Limb (tissue), 2 donors: ENCODE data around the gene GNG12.

Experiments
- DNase-seq, 2 donors: peaks; one replicate each; pipeline ENCODE4 v3.0.0-alpha.2; 2016; ENCODE audit errors: extremely low spot score in 2 of 2

Gene GNG12

DNA sequence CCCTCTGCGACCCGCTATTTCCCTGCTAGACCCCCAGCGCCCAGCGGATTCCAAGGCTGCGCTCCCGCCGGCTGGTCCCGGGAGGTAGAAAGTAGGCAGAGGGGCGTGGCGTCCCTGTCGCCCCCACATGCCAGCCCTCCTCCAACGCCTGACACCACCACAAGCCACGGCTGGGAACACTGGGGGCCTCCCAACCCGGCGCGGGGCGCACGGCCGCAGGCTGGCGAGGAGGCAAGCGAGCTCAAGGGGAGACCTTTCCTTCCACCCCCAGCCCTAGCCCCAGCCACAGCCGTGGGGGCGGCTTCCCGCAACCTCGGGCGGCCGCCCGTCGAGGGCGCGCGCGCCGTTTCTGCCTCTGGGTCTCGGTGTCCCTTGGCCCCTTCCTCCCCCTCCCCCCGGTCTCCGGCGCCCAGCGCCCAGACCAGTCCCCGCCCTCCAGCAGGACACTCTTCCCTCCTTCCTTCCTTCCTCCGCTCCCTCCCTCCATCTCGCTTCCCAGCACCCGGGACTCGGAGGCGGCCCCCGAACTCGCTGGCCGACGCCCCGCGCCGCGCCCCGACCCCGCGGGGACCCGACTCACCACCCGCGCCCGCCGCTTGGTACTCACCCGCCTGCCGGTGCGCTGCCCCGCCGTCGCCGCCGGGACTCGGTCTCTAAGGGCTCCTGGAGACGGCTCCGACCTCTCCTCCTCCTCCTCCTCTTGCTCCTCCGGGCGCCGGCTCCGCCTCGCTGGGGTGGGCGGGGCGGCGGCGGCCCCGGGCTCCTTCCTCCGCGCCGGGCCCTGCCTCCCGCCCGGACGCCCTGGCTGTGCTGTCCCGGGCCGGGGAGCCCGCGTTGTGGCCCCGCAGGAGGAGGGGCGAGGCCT, at the start of gene GNG12:
Gene GNG12, minus strand, starts transcription at position 731 of the 865 bp plus-strand sequence. CDS start 125,781 bp downstream, outside the sequence.
- peak; percentile 71 to 83 for DNase-seq

DNA sequence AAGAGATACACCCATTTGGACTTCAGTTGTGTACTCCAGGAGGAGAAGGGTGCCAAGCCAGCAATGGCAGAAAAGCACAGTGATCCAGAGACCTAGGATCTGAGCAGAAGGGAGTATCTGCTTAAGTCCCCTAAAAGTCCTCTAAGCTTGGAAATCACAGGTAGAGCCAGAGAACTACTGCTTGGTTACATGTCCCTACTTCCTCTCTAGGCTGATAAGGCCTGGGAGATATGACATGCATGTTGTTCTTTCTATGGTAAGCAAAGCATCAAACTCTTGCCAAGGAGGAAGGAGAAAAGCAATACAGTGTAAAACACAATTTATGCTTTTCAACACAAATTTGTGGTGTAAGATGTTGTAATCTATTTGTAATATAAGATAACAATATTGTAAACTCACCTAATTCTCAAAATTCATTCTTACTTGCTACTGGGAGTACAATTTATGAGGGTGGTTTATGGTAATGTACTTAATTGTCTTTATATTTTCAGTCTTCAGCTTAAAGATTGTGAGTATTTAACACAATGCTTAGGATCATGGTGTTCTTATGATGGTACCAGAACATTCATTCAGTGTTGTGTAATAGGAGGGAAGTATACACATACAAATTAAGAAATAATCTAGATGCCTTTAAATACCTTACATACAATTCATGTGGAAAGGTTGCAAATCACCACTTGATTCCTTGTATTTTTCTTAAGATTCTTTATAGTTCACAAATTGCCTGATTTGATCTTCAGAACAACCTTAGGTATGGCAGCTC, 49.1 kb upstream of the GNG12 start:
- DNase-seq: no peak

DNA sequence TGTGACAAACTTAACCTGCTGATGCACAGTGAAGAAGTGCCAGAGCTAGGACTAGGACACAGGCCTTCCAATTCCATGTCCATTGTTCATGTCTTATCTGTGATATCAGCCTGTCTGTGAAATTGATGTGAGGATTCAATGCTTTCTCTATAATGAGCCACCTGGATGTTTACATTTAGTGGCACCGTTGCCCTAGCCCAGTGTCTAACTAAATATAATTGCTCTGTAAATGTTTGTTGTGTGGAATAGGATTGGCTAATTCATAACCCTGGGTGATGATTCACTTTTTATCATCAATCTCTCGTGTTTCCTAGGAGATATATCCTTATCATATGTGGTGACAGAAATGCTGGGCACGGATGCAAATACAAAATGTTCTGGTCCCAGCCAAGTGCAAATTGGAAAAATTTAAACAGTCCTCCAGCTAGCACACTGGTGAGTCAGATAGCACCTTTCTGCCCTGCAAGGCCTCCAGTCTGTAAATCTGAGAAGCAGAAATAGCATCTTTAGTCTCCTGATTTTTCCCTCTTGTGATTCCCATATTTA, 46.9 kb upstream of the GNG12 start:
- no peak for DNase-seq

DNA sequence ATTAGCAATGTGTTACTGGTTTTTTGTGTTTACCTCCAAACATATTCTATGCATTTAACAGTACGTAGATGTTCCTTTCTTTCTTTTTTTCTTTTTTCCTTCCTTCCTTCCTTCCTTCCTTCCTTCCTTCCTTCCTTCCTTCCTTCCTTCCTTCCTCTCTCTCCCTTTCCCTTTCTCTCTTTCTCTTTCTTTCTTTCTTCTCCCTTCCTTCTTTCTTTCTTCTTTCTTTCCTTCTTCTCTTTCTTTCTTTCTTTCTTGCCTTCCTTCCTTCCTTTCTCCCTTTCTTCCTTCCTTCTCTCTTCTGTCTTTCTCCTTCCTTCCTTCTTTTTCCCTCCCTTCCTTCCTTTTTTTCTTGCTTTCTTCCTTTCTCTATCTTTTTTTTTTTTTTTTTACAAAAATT, 46.2 kb upstream of the GNG12 start:
- DNase-seq: no peak

DNA sequence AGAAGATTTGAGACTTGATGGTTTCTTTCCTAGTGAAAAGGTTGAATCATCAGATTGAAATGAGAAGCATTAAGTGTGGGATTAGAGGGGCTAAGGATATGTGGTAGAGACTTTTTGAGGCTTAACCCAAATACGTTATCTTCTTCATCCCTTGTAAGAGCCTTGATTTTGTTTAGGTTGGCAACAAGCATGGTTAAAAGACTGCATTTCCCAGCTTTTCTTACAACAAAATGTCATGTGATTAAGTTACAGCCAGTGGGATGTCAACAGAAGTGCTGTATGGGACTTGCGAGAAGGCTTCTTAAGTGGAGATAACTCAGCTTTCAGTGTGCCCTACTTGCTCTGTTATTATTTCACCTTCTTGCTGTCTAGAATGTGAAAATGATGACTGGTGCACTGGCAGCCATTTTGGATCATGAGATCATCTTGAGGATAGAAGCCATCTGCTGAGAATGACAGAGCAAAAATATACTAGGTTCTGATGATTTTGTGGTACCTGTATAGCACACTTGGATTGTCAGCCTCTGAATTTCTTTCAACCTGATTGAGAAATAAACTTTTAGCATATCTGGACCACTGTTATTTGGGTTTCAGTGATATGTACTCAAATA, 41.3 kb upstream of the GNG12 start:
- no peak for DNase-seq

DNA sequence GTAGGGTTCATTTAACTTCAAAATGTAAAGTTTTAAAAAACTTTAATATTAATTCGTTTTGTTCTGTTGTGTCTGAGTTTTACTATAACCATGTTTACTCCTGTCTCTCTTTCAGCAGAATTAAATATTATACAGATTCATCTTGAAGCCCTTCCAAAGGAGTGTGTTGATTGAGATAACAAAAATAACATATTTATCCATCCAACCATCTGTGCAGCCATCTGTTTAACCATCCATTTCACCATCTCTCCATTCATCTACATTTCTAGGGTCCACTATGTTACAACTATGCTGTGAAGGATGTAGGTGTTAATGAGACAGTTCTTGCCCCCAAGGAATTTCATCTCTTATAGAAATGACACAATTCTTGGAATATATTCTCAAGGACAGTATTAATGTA, 36.0 kb upstream of the GNG12 start:
- no peak for DNase-seq

DNA sequence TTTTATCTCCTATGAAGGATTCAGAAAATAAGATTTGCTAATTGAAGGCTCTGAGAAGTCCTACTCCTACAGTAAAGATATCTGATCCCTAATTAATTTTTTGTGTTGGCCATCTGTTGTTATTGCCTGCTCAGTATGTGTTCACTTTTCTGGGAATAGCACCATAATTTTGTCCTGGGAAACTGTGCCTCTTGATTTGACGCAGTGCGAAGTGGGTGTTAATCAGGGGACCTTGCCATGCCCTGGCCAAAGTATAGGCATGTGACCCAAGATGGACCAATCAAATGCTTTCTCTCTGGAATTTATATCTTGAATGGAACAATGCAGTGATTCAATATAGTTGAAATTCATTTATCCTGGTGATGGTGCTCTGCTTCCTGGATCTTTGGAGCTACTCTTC, 30.4 kb upstream of the GNG12 start:
- no peak for DNase-seq

DNA sequence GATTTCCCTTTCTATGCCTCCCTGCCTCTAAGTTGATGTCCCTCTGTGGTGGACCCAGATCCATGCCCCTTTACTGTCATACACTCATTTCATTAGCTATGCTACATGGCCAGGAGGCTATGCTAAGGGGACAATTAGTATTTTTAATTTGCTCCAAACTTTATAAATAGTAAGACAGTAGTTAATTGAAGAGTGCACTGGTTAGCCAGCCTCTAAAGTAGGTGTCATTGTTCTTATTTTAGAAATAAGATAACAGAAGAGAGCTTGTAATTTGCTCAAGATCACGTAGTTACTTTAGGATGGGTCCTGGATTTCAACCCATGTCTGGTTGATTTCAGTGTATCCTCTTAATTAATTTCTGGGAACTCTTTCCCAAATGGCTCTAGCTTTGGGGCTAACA, 29.4 kb upstream of the GNG12 start:
- DNase-seq: no peak

DNA sequence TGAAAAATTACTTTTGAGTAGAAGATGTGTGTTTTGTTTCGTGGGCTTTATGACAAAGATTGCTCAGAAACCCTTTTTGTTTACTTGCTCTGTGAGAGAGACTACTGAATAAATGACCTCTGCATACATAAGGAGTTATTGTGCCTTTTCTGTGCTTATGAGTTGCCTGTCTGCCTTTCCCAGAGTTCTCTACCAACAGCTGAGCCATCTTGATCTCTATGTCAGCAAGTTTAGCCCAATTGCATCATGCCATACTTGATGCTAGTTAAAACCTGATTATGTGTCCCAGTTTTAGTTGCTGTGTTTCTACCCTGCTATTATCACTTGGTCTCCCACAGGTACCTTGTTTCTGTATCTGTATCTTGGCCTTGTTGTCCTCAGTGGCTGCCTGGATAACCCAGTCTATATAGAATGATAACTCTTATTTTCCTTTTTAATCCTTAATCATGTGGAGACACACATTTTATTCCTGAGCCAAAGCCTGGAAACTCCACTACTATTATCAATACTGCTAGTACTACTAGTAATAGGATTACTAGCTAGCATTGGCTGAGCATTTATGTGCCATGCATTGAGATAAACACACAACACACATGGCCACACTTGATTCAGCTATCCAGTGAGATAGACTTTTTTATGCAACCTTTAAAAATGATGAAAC, 28.7 kb upstream of the GNG12 start:
- DNase-seq: no peak

DNA sequence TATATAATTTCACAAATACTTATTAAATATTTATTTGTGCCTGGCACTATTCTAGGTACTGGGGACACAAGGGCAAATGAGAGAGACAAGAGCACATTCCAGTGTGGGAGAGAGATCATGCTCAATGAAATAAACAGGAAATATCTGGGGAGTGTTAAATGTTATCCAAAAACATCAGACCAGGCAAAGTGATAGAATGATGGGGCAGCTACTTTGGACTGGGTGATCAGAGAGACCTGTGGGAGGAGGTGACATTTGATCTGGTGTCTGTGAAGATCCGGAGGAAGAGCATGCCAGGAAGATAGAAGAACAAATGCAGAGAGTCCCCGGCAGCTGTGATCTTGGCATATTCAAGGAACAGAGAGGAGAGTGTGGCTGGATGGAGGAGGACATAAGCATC, 27.5 kb upstream of the GNG12 start:
- no peak for DNase-seq

DNA sequence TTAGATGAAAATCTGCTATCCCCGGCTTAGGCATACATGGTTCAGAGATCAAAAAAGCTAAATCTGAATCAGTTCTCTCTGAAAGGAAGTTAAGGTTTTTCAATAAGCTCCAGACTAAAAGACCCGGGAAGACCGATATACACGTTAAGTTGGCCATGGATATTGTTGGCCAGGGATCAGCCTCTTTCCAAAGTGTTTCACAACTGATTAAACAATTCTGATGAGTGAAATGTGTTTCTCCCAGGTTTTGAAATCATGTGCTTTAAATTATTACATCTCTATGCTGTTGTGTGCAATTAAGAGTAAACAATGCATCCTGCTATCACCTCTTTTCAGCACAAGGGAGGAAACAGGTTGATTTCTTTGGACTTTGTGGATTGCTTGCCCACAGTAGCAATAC, 23.7 kb upstream of the GNG12 start:
- no peak for DNase-seq

DNA sequence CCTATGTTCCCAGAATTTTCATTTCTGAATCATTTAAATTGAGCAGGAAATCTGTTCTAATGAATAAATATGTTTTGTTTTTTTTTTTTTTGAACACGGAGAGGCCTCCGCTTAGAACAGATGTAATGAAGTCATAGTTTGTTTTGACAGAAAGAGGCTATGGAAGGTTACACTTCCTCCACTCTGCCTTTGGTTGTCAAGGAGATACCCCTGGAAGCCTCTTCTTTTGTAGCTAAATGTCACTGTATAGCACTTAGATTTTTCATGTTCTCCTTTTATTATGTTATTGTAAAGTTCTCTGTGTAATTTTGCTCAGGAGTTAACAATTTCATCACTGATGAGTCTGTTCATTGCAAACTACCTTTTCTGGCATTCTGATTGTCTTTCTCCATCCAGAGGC, 22.7 kb upstream of the GNG12 start:
- DNase-seq: no peak

DNA sequence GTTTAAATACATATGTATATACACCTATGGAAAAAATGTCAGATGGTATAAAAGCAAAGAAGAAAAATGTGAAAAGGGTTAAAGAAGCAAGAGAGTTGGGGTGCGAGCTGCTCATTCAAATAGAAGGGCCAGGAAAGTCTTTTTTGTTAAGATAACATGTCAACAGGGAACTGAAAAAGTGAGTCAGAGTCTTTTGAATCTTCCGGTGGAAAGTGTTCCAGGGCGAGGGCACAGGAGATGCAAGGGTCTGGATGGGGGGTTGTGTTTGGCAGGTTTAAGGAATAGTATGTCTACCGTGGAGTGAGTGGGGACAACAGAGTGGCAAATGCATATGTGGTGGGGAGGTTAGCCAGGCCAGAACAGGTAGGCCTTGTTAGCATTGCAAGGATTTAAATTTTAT, 22.2 kb upstream of the GNG12 start:
- DNase-seq: no peak

DNA sequence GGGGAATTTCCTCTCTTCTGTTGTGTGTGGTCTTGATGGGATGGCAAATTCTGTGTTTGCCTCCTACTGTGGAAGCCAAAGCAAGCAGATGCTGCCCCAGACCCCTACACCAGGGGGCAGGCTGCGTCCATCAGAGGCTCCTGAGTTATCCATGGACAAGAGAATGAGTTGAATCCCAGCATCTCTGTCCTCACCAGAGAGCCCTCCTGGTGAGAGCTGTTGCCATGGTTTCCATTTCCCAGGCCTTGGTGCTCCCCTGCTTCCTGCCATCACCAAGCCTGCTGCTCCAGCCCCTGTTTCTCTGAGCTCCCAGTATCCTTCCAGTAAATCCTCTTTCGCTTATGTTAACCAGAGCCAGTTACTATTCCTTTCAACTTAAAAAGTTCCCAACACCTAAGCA, 20.4 kb upstream of the GNG12 start:
- peak in 1 of 2 donors; percentile 78 for DNase-seq

DNA sequence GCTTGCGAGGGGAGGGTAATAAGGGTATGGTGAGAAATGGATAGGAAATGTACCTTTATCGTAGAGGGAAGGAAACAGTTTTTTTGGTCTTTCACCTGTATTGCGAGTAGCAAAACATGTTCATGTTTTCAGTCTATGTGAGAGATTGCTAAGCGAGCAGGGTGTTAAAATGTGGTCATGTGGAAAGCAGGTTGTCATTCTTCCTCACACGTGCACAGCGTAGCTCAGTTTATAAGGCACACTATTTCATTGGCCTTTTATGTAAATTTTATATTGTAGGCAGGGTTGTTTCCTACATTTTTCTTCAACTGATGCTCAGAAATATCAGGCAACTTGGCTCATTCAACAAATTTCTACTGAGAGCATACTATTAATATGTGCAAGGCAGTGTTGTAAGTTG, 18.5 kb upstream of the GNG12 start:
- DNase-seq: no peak

DNA sequence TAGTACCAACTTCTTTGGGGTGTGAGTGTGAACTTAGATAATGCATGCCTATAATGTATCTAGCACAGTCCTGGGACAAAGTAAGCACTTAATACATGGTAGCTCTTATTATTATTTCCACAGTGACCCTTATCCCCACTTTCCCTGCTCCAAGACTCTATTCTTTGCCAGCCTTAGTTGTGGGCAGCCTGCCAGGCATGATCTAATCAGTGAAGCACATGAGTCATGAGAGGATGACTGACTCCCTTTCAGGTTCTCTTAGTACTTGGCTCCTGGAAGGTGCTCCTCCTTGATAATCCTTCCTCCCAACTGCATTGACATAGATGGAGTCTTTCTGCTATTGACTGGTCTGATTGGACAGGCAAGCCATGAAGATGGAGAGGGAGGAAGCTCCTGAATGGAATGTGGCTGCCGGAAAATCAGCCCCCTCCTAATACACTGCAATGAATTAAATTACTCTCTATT, 17.4 kb upstream of the GNG12 start:
- peak; percentile 47 to 55 for DNase-seq

DNA sequence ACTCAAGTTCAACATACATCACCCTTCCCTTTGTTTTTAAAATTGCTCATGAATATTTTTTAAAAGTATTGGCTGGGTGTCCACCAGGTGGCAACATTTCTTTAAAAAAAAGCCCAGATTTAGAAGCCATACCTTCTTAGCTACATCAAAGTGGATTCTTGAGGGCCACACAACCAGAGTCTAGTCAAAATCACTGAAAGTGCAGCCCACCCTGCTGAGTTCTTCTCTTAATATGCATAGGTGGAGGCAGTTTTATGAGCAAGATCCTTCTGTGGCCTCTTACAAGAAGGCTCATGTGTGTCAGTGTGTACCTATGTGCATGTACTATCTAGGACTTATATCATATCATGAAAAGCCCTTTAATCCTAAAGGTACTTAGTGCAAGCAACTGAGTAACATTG, 16.9 kb upstream of the GNG12 start:
- DNase-seq: peak; percentile 42 to 63

DNA sequence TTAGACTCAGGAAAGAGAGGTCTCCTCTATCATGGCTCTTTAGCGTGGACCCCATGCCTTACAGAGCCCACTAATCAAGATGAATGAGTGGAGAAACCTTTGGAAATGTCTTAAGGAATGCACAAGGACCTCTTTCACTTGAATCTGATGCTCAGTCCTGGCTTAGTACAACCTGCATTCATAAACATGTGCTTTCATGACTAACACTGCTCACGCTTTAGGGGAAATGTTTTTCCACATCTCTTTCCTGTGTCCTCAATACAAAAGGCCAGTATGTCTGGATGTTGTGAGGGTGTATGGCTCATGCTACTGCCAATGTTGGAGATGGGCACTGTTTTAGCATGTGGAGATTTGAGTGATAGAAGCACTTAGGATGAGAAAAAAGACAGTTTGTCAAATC, 14.2 kb upstream of the GNG12 start:
- DNase-seq: no peak

DNA sequence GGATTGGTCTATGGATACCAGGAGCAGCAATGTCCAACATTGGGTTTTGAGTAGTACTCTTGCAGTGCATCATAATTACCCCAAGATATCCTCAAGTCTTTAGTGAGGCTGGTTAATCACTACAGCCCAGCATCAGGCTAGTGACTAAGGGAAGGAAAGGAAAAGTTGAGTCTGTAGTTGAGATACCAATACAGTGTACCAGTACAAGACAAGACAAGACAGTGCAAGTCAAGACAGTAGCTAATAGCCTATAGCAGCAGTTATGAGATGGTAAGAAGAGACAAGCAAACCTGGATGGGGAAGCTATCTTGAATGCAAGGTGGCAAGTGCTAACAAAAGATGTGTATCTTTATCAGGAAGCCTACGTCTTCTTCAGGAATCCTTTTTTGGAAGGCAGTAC, 13.3 kb upstream of the GNG12 start:
- DNase-seq: no peak

DNA sequence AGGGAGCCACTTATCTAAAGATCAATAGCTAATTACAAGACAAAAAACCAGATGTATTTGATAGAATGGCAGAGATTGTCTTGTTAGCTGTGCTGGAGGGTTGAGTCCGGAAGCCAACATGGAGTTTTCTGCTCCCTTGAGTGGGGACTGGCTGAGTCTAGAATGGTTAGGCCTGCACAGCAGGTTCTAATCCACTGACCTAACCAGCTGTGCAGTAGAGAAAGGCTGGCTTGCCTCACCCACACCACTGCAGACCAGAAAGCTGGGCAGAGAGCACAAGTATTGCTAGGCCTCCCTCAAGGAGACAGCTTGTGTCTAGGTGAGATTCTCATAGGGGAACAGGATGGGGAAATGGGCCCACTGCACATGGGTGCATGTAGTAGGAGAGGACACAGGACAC, 11.7 kb upstream of the GNG12 start:
- DNase-seq: no peak

DNA sequence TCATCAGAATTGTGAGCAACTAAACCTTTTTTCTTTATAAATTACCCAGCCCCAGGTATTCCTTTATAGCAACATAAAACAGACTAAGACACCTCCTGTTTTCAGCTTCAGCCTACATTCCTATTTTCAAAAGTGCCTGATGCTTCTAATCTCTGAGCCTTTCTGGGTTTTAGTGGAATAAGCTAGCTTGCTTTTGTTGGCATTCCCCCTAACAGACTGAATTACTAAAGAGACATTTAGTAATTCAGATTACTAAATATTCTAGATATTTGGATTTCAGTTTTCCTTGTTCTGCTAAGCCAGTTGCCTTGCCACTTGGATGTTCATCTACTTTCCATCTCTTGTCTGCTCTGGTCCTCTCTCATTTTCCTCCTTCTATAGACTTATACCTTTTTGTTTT, 10.5 kb upstream of the GNG12 start:
- DNase-seq: no peak
